HEK293 (cell line): Measurements from ENCODE around the gene F2R.

Experiments
- CTCF ChIA-PET: fragments of 350-600 bp; formaldehyde crosslinking; extraction: SDS; loops from one replicate; lab custom pipeline; 2021; ENCODE audit warnings: antibody characterized with exemption; lab: Yijun Ruan, JAX
- POLR2A ChIA-PET: fragments of 300-600 bp; formaldehyde crosslinking; extraction: SDS; loops from one replicate; lab custom pipeline; 2020; ENCODE audit warnings: antibody characterized with exemption, inconsistent platforms; lab: Yijun Ruan, JAX
- H3K27ac ChIP-seq: fragments of 200-500 bp; sonication (Bioruptor generic); 2 replicates; pipeline ENCODE4 v1.5.1; 2014; ENCODE audit warnings: low read depth, low read length, control low read depth, inconsistent platforms; ENCODE audit errors: extremely low read depth
- H3K36me3 ChIP-seq, 2 experiments: fragments of 200-500 bp in 1 of 2; sonication (Bioruptor generic) in 1 of 2; 1 replicate in 1 of 2; 2 replicates in 1 of 2; pipeline ENCODE4 v1.5.1; 2014 to 2017; ENCODE audit warnings: inconsistent platforms in 2 of 2, low read length in 2 of 2; ENCODE audit not compliant: control insufficient read depth in 2 of 2, insufficient read depth in 1 of 2
- H3K4me1 ChIP-seq: fragments of 200-500 bp; sonication (Bioruptor generic); 2 replicates; pipeline ENCODE4 v1.5.1; 2014; ENCODE audit warnings: mild to moderate bottlenecking, low read length, inconsistent platforms; ENCODE audit not compliant: control insufficient read depth, insufficient read depth
- H3K4me3 ChIP-seq: 2 replicates; pipeline ENCODE4 v1.5.1; 2011; ENCODE audit warnings: low read depth, mild to moderate bottlenecking, control low read depth, low read length, moderate library complexity
- H3K9me3 ChIP-seq: fragments of 200-500 bp; sonication (Bioruptor generic); 2 replicates; pipeline ENCODE4 v1.5.1; 2014; ENCODE audit warnings: low read depth, low read length, inconsistent platforms; ENCODE audit not compliant: control insufficient read depth, insufficient read depth
- AEBP2 ChIP-seq: fragments of 450-650 bp; formaldehyde crosslinking; IDR thresholded peaks from 2 replicates; pipeline ENCODE4 v1.5.1; 2016; ENCODE audit warnings: missing biosample characterization, missing genetic modification characterization, borderline replicate concordance
- GLIS1 ChIP-seq: fragments of 450-650 bp; formaldehyde crosslinking; IDR thresholded peaks from 2 replicates; pipeline ENCODE4 v1.5.1; 2016; ENCODE audit warnings: missing biosample characterization, missing genetic modification characterization
- HIC1 ChIP-seq: fragments of 450-650 bp; formaldehyde crosslinking; IDR thresholded peaks from 2 replicates; pipeline ENCODE4 v1.5.1; 2016; ENCODE audit warnings: missing biosample characterization, missing genetic modification characterization
- MEIS1 ChIP-seq: sonication (generic); formaldehyde crosslinking; IDR thresholded peaks from 2 replicates; pipeline ENCODE4 v1.8.1; 2022; ENCODE audit warnings: missing genetic modification reagents, mild to moderate bottlenecking, borderline replicate concordance
- SCRT1 ChIP-seq: fragments of 450-650 bp; formaldehyde crosslinking; IDR thresholded peaks from 2 replicates; pipeline ENCODE4 v1.5.1; 2016; ENCODE audit warnings: missing biosample characterization, missing genetic modification characterization, borderline replicate concordance
- SCRT2 ChIP-seq: fragments of 450-650 bp; formaldehyde crosslinking; IDR thresholded peaks from 2 replicates; pipeline ENCODE4 v1.5.1; 2016; ENCODE audit warnings: missing biosample characterization, missing genetic modification characterization
- YY2 ChIP-seq: fragments of 450-650 bp; formaldehyde crosslinking; IDR thresholded peaks from 2 replicates; pipeline ENCODE4 v1.5.1; 2016; ENCODE audit warnings: missing biosample characterization, missing genetic modification characterization
- ZFP69B ChIP-seq: fragments of 450-650 bp; formaldehyde crosslinking; IDR thresholded peaks from 2 replicates; pipeline ENCODE4 v1.5.1; 2016; ENCODE audit warnings: missing biosample characterization, missing genetic modification characterization
- ZNF214 ChIP-seq: fragments of 450-650 bp; formaldehyde crosslinking; IDR thresholded peaks from 2 replicates; pipeline ENCODE4 v1.5.1; 2017; ENCODE audit warnings: missing biosample characterization, mild to moderate bottlenecking, missing genetic modification characterization, borderline replicate concordance
- ZNF248 ChIP-seq: fragments of 450-650 bp; formaldehyde crosslinking; IDR thresholded peaks from 2 replicates; pipeline ENCODE4 v1.5.1; 2017; ENCODE audit warnings: missing biosample characterization, missing genetic modification characterization
- ZNF280C ChIP-seq: fragments of 450-650 bp; formaldehyde crosslinking; IDR thresholded peaks from 2 replicates; pipeline ENCODE4 v1.5.1; 2016; ENCODE audit warnings: missing biosample characterization, missing genetic modification characterization
- ZNF626 ChIP-seq: fragments of 450-650 bp; sonication (Bioruptor Pico); formaldehyde crosslinking; IDR thresholded peaks from 2 replicates; pipeline ENCODE4 v1.5.1; 2018; ENCODE audit warnings: missing biosample characterization, missing genetic modification characterization, inconsistent platforms
- ZNF707 ChIP-seq: fragments of 450-650 bp; formaldehyde crosslinking; IDR thresholded peaks from 2 replicates; pipeline ENCODE4 v1.5.1; 2016; ENCODE audit warnings: missing biosample characterization, missing genetic modification characterization
- ZNF76 ChIP-seq: fragments of 450-650 bp; formaldehyde crosslinking; IDR thresholded peaks from 2 replicates; pipeline ENCODE4; 2016; ENCODE audit warnings: low read depth, missing biosample characterization, missing genetic modification characterization, borderline replicate concordance
- TF ChIP-seq, protein P1 (sequence below): fragments of 450-650 bp; formaldehyde crosslinking; IDR thresholded peaks from 2 replicates; pipeline ENCODE4 v1.5.1; 2016; ENCODE audit warnings: missing biosample characterization, missing genetic modification characterization
- TF ChIP-seq, protein P2 (sequence below): fragments of 450-650 bp; formaldehyde crosslinking; IDR thresholded peaks from 2 replicates; pipeline ENCODE4 v1.5.1; 2016; ENCODE audit warnings: missing biosample characterization, missing genetic modification characterization
- TF ChIP-seq, protein P3 (sequence below): fragments of 450-650 bp; formaldehyde crosslinking; IDR thresholded peaks from 2 replicates; pipeline ENCODE4 v1.5.1; 2016; ENCODE audit warnings: missing biosample characterization, missing genetic modification characterization

The F2R gene

DNA sequence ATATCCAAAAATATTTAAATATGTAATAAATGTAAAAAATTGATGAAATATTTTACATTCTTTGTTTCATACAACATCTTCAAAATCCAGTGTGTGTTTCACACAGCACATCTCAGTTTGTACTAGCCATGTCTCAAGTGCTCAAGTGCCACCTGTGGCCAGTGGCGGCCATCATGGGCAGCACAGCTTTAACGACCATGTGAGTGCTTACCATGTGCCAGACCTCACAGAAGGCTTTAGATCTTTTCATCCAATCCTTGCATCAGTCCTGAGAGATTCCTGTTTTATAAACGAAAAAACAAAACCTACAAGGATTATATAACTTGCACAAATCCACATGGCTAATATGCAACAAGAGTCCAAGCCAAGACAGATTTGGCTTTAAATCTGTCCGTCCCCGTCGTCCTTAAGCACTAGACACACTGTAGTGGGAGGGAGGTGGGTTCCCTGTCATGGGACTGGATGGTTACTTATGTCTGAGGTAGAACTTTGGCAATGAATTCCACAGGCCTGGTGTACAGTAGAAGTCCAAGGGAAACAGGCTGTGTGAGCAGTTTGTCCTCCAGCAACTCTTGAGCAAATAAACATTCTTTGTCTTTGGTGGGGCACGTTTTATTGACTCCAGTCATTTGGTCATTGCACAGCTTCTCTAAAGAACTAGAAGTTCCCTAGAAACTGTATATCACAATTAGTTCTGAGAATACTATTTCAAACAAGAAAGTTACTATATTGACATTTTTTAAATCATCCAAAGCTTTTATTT lies 25.0 kb upstream of the F2R start:
- TF ChIP-seq SCRT2 (tag by site-specific recombination) (peak; percentile 85), SCRT1 (tag by site-specific recombination) (peak; percentile 49; the same call in 1 of the 2 replicates), ZNF214 (tag by site-specific recombination) (no peak)

GRCh38 chr5:76691467-76692273 lies 24.3 kb upstream of the F2R start:
- H3K27ac ChIP-seq: no peak overlapping the region
- H3K4me3 ChIP-seq: no peak overlapping the region
- no peaks in the 10 kb centered on the region for H3K36me3 ChIP-seq
- CTCF ChIA-PET: interaction anchor here (0.6 to 2.4 kb wide), 3 partner anchors 13 to 82 kb away, joined by 3 to 6 read pairs (median 4); no protein-coding TSS in a partner anchor
- TF ChIP-seq ZNF280C (no peak), ZFP69B (peak; percentile 89), GLIS1 (tag by site-specific recombination) (peak; percentile 78), ZNF707 (no peak), ZNF248 (tag by site-specific recombination) (no peak)
- TF ChIP-seq, protein P1, sequence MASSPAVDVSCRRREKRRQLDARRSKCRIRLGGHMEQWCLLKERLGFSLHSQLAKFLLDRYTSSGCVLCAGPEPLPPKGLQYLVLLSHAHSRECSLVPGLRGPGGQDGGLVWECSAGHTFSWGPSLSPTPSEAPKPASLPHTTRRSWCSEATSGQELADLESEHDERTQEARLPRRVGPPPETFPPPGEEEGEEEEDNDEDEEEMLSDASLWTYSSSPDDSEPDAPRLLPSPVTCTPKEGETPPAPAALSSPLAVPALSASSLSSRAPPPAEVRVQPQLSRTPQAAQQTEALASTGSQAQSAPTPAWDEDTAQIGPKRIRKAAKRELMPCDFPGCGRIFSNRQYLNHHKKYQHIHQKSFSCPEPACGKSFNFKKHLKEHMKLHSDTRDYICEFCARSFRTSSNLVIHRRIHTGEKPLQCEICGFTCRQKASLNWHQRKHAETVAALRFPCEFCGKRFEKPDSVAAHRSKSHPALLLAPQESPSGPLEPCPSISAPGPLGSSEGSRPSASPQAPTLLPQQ (tag by site-specific recombination): peak; percentile 92
- peaks cover 5% of the 10 kb centered on the region; the same call in 1 of the 2 replicates for H3K4me1 ChIP-seq
- POLR2A ChIA-PET: no interaction called here
- no peaks in the 10 kb centered on the region for H3K9me3 ChIP-seq

More for the DNA sequence above, 25.0 kb upstream of the F2R start:
- ChIA-PET CTCF (interaction anchor here (0.6 to 2.4 kb wide), 3 partner anchors 14 to 83 kb away, joined by 3 to 6 read pairs (median 4); no protein-coding TSS in a partner anchor), POLR2A (interaction anchor here (0.5 kb wide), 1 partner anchor 83 kb away, joined by 3 read pairs; no protein-coding TSS in a partner anchor)
- Histone ChIP-seq H3K4me3 (no peak overlapping the region), H3K4me1 (peaks cover 5% of the 10 kb centered on the region; the same call in 1 of the 2 replicates), H3K27ac (no peak overlapping the region), H3K9me3 (no peaks in the 10 kb centered on the region), H3K36me3 (no peaks in the 10 kb centered on the region)

DNA sequence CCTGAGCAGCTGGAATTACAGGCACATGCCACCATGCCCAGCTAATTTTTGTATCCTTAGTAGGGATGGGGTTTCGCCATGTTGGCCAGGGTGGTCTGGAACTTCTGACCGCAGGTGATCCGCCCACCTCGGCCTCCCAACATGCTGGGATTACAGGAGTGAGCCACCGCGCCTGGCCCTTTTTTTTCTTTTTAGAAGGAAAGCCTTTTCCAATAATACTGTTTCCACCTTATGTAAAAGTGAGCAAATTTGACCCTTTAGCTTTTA lies 23.7 kb upstream of the F2R start:
- Histone ChIP-seq H3K36me3 (no peaks in the 10 kb centered on the region), H3K9me3 (no peaks in the 10 kb centered on the region), H3K4me3 (no peak overlapping the region), H3K4me1 (peaks cover 5% of the 10 kb centered on the region; the same call in 1 of the 2 replicates), H3K27ac (no peak overlapping the region)
- ChIA-PET CTCF (no interaction called here), POLR2A (no interaction called here)
- TF ChIP-seq MEIS1 (CRISPR knock-in tag): no peak
- TF ChIP-seq ZNF707: no peak
- TF ChIP-seq HIC1 (tag by site-specific recombination): no peak
- no peak for TF ChIP-seq YY2 (tag by site-specific recombination)
- no peak for TF ChIP-seq ZNF626
- TF ChIP-seq GLIS1 (tag by site-specific recombination): no peak
- TF ChIP-seq, protein P2, sequence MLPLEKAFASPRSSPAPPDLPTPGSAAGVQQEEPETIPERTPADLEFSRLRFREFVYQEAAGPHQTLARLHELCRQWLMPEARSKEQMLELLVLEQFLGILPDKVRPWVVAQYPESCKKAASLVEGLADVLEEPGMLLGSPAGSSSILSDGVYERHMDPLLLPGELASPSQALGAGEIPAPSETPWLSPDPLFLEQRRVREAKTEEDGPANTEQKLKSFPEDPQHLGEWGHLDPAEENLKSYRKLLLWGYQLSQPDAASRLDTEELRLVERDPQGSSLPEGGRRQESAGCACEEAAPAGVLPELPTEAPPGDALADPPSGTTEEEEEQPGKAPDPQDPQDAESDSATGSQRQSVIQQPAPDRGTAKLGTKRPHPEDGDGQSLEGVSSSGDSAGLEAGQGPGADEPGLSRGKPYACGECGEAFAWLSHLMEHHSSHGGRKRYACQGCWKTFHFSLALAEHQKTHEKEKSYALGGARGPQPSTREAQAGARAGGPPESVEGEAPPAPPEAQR (tag by site-specific recombination): no peak
- TF ChIP-seq, protein P3, sequence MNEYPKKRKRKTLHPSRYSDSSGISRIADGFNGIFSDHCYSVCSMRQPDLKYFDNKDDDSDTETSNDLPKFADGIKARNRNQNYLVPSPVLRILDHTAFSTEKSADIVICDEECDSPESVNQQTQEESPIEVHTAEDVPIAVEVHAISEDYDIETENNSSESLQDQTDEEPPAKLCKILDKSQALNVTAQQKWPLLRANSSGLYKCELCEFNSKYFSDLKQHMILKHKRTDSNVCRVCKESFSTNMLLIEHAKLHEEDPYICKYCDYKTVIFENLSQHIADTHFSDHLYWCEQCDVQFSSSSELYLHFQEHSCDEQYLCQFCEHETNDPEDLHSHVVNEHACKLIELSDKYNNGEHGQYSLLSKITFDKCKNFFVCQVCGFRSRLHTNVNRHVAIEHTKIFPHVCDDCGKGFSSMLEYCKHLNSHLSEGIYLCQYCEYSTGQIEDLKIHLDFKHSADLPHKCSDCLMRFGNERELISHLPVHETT: no peak
- no peak for TF ChIP-seq ZNF248 (tag by site-specific recombination)
- no peak for TF ChIP-seq ZNF76
- no peak for TF ChIP-seq AEBP2 (tag by site-specific recombination)
